ENCODE measurements around the gene RPLP2.

Gene RPLP2

DNA sequence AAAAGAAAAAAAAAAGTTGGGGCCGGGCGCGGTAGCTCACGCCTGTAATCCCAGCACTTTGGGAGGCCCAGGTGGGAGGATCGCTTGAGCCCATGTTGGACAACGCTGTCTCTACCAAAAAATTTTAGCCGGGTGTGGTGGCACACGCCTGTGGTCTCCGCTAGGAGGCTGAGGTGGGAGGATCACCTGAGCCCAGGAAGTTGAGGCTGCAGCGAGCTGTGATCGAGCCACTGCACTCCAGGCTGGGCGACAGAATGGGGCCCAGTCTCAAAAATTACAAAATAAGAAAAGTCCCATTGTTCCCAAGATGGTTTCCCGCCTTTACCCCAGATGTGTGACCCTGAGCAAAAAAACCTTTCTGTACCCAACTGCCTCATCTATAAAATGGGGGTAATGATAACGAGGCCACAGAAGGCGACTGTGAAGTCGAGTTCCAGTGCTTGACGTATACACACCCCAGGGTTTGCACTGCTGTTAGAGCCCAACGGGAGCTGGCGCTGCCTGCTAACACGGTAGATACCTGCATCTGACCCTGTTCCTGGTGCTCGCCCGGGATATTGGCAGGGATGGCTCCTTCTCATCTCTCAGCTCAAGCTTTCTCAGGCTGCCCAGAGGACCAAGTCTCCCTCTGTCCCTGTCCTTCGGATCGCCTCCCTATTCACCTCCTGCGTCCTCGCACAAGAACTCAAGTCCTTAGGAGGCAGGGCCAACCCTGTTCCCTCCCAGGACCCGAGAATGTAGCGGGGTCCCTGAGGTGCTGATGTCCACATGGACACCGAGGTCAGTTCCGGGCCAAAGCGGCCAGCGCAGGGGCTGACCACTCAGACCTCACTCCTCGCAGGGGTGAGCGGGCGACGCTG lies 1.1 kb upstream of the RPLP2 start:
- no peak for DNase-seq

- no peak for DNase-seq
These were observed 337 bp downstream of the RPLP2 start for GRCh38 chr11:810040-810567.

- no peak for DNase-seq
These were observed 1.9 kb downstream of the RPLP2 start for GRCh38 chr11:811446-812245.

GRCh38 chr11:812390-812789 lies 2.6 kb downstream of the RPLP2 start:
- no peak for DNase-seq

- DNase-seq, result no peak
These were observed 3.3 kb downstream of the RPLP2 start for GRCh38 chr11:813072-813455.

GRCh38 chr11:813456-814096 lies 3.8 kb downstream of the RPLP2 start:
- DNase-seq, result no peak

GRCh38 chr11:815675-816432 lies 6.1 kb downstream of the RPLP2 start:
- no peak for DNase-seq

- no peak for DNase-seq
These were observed 6.6 kb downstream of the RPLP2 start for GRCh38 chr11:816433-816779.

DNA sequence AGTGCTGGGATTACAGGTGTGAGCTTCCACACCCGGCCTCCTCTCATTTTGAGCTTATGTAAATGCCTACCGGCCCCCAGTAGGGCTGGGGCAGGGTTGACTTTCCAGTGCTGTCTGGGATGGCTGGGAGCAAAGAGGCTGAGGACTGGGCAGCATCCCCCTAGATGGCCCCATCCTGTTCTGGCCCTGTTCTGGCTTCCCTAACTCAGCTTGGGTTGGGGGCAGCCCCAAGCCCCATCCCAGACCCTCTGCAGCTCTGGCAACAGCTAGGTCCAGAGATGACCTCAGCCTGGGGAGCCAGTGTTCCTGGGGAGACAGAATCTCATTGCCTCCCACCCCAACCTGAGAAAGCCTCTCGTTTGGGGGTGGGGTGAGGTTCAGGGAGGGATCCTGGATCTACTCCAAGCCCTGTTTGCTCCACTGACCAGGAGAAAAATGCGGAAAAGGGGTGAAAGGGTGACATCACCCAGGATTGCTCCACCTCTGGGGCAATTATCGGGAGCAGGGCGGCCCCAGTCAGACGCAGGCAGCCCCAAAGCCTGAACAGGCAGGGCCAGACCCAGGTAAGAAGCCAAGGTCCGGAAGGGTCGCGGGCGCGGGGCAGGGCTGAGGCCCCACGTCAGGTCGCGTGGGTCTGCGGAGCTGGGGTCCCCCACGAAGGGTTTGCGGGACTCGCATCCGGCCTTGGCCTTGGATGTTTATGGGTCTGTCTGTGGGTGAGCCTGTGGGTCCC lies 8.8 kb downstream of the RPLP2 start, which contains the start of gene PNPLA2:
TSS of gene PNPLA2 (plus strand) at position 519 of the 733 bp plus-strand sequence. CDS start 805 bp downstream, outside the sequence.
- DNase-seq, result no peak

DNA sequence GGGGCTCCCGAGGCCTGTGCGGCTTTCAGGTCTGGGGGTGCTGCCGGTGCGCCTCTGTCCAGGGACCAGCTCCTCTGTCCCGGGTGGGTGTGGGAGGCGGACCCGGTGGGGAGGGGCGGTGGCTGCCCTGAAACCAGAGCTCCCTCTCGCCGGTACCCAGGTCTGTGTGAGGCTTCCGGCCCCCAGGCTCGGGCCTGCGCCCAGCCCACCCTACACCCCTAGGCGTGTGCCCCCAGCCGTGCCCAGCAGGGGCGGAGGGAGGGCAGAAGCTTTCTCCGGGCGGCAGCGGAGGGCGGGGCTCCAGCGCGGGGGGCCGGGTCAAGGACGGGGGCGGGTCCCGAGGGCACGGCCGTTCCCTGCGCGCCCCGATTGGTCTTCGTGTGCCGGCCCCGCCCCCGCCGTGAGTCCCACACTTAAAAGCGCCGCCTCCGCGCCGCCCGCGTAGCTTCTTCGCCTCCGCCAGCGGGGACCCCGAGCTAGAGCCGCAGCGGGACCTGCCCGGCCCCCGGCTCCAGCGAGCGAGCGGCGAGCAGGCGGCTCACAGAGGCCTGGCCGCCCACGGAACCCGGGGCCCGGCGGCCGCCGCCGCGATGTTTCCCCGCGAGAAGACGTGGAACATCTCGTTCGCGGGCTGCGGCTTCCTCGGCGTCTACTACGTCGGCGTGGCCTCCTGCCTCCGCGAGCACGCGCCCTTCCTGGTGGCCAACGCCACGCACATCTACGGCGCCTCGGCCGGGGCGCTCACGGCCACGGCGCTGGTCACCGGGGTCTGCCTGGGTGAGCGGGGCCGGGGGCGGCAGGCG lies 9.6 kb downstream of the RPLP2 start:
- peak; percentile 90 for DNase-seq

DNA sequence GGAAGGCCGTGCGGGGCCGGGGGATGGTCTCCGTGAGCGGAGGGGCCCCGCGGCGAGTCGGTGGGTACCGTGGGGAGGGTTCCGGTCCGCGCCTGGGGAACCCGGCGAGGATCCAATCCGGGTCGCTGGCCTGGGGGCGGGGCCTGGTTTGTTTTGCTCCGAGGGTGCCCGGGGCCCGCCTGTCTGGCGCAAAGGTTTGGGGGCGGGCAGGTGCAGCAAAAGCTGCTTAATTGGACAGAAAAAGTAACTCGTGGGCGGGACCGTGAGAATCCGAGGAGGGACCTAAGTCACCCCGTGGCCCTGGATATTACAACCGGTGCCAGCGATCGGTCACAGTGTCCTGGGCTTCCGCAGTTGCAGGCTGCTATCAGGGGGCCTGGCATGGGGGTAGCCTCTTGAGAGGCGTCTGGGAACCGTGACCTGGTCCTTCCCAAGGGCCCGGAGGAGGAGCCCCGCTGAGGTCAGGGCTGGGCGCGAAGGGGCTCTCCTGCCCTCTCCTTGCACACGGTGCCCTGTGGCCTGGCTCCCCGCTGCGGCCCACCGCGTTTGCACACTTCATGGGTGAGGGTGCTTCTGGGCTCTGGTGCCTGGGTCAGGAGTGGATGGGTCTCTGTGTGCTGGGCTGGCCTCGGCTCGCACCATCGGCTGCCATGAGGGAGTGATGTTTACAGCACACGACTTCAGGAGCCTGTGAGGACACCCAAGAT lies 10.3 kb downstream of the RPLP2 start:
- peak; percentile 72 for DNase-seq

DNA sequence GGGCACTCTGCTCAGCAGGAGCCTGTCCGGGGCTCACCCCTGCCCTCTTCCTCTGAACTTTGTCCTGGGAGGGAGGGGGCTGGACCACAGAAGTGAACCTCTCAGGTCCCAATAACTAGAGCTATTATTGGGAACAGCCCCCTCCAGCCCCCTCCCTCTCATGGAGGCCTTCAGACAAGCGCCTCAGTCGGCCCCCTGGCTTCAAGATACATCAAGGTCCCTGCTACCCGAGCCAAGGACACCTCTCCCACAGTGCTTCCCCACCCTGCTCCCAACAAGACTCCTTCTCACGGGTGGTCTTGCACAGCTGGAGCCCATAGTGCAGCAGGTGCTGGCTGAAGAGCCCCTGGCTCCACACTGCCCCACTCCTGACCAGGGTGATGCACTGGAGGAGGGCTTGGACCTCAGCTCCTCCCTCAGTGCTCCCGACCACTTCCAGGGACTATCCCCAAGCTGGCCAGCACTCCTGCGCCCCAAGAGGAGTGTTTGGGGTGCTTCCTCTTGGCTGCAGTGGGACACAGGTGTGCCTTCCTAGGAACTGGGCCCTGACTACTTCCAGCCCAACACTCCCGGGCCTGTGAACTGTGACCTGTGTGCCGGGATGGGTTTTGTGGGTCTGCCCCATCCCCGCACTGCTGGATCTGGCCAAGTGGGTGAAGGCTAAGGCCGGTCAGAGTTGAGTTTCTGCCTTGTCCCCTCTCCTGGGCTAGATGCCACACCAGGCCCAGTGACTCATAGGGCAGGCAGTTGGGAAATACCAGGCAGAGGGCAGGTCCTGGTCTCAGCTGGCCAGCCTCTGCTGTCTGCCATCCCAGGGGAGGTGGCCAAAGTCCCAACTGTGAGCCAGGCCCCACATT lies 11.1 kb downstream of the RPLP2 start:
- peak; percentile 81 for DNase-seq

DNA sequence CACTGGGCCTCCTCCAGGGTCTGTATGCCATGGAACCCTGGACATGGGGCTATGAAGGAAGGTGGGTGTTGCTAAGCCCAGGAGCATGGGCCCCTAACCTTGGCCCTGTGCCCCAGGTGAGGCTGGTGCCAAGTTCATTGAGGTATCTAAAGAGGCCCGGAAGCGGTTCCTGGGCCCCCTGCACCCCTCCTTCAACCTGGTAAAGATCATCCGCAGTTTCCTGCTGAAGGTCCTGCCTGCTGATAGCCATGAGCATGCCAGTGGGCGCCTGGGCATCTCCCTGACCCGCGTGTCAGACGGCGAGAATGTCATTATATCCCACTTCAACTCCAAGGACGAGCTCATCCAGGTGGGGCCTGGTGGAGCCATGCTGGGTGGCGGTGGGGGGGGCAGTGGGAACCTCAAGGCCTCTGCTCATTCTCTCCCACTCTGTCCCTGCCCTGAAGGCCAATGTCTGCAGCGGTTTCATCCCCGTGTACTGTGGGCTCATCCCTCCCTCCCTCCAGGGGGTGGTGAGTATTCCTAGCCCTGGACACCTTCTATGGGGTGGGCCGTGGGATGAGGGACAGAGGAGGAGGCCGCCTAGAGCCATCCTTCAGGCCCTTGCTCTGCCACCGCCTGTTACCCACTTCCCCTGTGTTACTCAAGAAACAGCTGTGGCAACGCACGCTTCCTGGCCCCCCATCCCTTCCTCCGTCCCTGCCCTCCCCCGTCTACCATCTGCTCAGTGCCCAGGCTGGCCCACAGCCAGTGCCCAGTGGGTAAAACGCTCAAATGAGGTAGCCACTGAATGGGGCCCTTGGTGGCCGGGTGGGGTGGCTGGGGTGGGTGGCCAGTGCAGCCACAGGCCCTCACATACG lies 12.0 kb downstream of the RPLP2 start:
- DNase-seq, result peak; percentile 57

DNA sequence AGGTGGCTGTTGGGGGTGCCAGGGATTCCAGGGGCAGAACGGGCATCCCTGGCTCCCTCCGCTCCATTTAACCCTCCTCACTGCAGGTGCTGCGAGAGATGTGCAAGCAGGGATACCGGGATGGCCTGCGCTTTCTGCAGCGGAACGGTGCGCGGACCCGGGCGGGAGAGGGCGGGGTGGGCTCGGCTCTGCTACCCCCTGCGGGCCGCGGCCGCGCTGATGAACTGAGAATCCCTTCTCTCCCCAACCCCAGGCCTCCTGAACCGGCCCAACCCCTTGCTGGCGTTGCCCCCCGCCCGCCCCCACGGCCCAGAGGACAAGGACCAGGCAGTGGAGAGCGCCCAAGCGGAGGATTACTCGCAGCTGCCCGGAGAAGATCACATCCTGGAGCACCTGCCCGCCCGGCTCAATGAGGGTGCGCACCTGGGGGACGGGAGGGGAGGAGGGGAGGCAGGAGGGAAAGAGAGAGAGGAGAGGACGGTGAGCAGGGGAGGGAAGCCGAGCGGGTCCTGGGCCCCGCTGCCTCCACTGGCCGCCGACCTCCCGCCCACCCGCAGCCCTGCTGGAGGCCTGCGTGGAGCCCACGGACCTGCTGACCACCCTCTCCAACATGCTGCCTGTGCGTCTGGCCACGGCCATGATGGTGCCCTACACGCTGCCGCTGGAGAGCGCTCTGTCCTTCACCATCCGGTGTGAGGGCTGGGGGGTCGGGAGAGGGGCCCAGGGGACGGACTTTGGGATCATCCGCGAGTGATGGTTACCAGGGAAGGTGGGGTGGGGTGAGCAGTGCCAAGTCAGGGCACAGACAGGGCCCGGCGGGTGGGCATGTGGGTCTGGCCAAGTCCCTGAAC lies 13.9 kb downstream of the RPLP2 start:
- DNase-seq, result no peak

DNA sequence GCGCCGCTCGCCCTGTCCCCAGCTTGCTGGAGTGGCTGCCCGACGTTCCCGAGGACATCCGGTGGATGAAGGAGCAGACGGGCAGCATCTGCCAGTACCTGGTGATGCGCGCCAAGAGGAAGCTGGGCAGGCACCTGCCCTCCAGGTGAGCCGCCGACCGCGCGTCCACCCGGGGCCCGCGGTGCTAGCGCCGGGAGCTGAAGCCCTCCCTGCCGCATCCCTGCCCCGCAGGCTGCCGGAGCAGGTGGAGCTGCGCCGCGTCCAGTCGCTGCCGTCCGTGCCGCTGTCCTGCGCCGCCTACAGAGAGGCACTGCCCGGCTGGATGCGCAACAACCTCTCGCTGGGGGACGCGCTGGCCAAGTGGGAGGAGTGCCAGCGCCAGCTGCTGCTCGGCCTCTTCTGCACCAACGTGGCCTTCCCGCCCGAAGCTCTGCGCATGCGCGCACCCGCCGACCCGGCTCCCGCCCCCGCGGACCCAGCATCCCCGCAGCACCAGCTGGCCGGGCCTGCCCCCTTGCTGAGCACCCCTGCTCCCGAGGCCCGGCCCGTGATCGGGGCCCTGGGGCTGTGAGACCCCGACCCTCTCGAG lies 14.6 kb downstream of the RPLP2 start:
- DNase-seq, result no peak

DNA sequence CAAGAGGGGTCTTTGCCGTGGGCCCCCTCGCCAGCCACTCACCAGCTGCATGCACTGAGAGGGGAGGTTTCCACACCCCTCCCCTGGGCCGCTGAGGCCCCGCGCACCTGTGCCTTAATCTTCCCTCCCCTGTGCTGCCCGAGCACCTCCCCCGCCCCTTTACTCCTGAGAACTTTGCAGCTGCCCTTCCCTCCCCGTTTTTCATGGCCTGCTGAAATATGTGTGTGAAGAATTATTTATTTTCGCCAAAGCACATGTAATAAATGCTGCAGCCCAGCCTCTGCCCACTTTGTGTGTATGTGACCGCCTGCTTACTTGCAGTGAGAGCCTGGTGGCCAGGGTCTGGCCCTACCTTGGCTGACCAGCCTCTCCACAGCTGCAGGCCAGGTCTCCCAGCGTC lies 15.2 kb downstream of the RPLP2 start:
- DNase-seq, result no peak
